Measurements from ENCODE around the gene RAPGEF5.

The RAPGEF5 gene

GRCh38 chr7:22189230-22189629 lies 167.7 kb downstream of the RAPGEF5 start:
- Histone ChIP-seq H3K27ac (ENCODE audit: low read depth, low read length) (no peak overlapping the region), H3K4me1 (ENCODE audit: control insufficient read depth, insufficient read depth, low read length) (peaks cover 34% of the 10 kb centered on the region), H3K9ac (ENCODE audit: low read length) (no peak overlapping the region), H3K9me3 (ENCODE audit: control insufficient read depth, insufficient read depth, low read depth, low read length) (no peaks in the 10 kb centered on the region), H3K4me3 (ENCODE audit: low read depth, low read length) (no peak overlapping the region), H3K36me3 (ENCODE audit: control insufficient read depth, insufficient read depth, low read length) (no peaks in the 10 kb centered on the region), H3K27me3 (ENCODE audit: control insufficient read depth, insufficient read depth, low read length) (peaks cover 14% of the 10 kb centered on the region)

GRCh38 chr7:22187691-22188348 lies 169.1 kb downstream of the RAPGEF5 start:
- H3K9me3 ChIP-seq (ENCODE audit: control insufficient read depth, insufficient read depth, low read depth, low read length), result no peaks in the 10 kb centered on the region
- no peak overlapping the region for H3K27ac ChIP-seq (ENCODE audit: low read depth, low read length)
- H3K36me3 ChIP-seq (ENCODE audit: control insufficient read depth, insufficient read depth, low read length), result no peaks in the 10 kb centered on the region
- peaks cover 31% of the 10 kb centered on the region for H3K4me1 ChIP-seq (ENCODE audit: control insufficient read depth, insufficient read depth, low read length)
- H3K4me3 ChIP-seq (ENCODE audit: low read depth, low read length), result no peak overlapping the region
- H3K9ac ChIP-seq (ENCODE audit: low read length), result no peak overlapping the region
- H3K27me3 ChIP-seq (ENCODE audit: control insufficient read depth, insufficient read depth, low read length), result peaks cover 7% of the 10 kb centered on the region

DNA sequence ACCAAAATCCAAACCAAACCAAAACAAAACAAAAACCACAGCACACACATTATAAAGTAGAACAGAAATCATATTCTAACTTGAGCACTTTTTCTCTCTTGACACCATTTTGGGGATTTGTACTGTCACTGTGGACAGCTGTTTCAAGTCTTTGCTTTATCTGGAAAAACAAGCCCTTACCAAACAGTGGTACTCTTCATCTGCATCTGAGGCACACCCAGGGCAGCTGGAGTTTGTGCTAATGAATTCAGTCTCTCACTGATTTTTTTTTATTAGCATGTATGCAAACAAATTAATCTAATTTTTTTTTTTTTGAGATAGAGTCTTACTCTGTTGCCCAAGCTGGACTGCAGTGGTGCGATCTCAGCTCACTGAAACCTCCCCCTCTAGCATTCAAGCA lies 171.4 kb downstream of the RAPGEF5 start:
- no peaks in the 10 kb centered on the region for H3K9me3 ChIP-seq (ENCODE audit: control insufficient read depth, insufficient read depth, low read depth, low read length)
- H3K9ac ChIP-seq (ENCODE audit: low read length), result no peak overlapping the region

GRCh38 chr7:22184549-22185199 lies 172.3 kb downstream of the RAPGEF5 start:
- H3K36me3 ChIP-seq (ENCODE audit: control insufficient read depth, insufficient read depth, low read length), result peaks cover 6% of the 10 kb centered on the region; the same call in 1 of the 2 replicates
- H3K27ac ChIP-seq (ENCODE audit: low read depth, low read length), result no peak overlapping the region
- H3K9me3 ChIP-seq (ENCODE audit: control insufficient read depth, insufficient read depth, low read depth, low read length), result peaks cover 9% of the 10 kb centered on the region
- H3K27me3 ChIP-seq (ENCODE audit: control insufficient read depth, insufficient read depth, low read length), result no peaks in the 10 kb centered on the region
- H3K4me1 ChIP-seq (ENCODE audit: control insufficient read depth, insufficient read depth, low read length), result peaks cover 27% of the 10 kb centered on the region
- 0 out of 2 replicates have a peak overlapping the region, but pooled peaks have one; percentile 18 for H3K4me3 ChIP-seq (ENCODE audit: low read depth, low read length)
- H3K9ac ChIP-seq (ENCODE audit: low read length), result no peak overlapping the region

More for the DNA sequence above, 171.4 kb downstream of the RAPGEF5 start:
- Histone ChIP-seq H3K4me3 (ENCODE audit: low read depth, low read length) (no peak overlapping the region), H3K27me3 (ENCODE audit: control insufficient read depth, insufficient read depth, low read length) (no peaks in the 10 kb centered on the region), H3K36me3 (ENCODE audit: control insufficient read depth, insufficient read depth, low read length) (0 out of 2 replicates have a peak, but pooled peaks cover 1% of the 10 kb centered on the region), H3K27ac (ENCODE audit: low read depth, low read length) (no peak overlapping the region), H3K4me1 (ENCODE audit: control insufficient read depth, insufficient read depth, low read length) (peaks cover 32% of the 10 kb centered on the region)

GRCh38 chr7:22183522-22184280 lies 173.3 kb downstream of the RAPGEF5 start:
- Histone ChIP-seq H3K9ac (ENCODE audit: low read length) (no peak overlapping the region), H3K36me3 (ENCODE audit: control insufficient read depth, insufficient read depth, low read length) (peaks cover 6% of the 10 kb centered on the region; the same call in 1 of the 2 replicates), H3K27me3 (ENCODE audit: control insufficient read depth, insufficient read depth, low read length) (no peaks in the 10 kb centered on the region), H3K4me3 (ENCODE audit: low read depth, low read length) (no peak overlapping the region), H3K9me3 (ENCODE audit: control insufficient read depth, insufficient read depth, low read depth, low read length) (peaks cover 9% of the 10 kb centered on the region), H3K27ac (ENCODE audit: low read depth, low read length) (no peak overlapping the region), H3K4me1 (ENCODE audit: control insufficient read depth, insufficient read depth, low read length) (peaks cover 30% of the 10 kb centered on the region)

DNA sequence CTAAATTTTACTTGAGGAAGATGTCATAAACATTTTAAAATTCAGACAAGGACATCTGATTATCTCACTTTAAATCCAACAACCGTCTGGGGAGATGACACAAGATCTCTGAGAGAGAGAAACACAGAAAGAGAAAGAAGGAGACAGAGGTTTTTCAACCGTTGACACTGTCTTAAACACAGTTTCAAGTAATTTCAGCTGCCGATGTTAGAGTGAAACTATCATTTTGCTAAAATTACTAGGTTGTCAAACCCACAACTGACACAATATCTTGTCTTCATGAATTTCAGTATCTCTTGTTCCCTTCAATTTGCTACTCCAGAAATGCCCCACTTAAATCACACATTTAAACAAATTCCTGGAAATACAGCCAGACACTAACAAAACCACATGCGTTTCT lies 174.8 kb downstream of the RAPGEF5 start:
- Histone ChIP-seq H3K9ac (ENCODE audit: low read length) (no peak overlapping the region), H3K27ac (ENCODE audit: low read depth, low read length) (0 out of 2 replicates have a peak overlapping the region, but pooled peaks have one; percentile 14), H3K9me3 (ENCODE audit: control insufficient read depth, insufficient read depth, low read depth, low read length) (peaks cover 9% of the 10 kb centered on the region), H3K4me3 (ENCODE audit: low read depth, low read length) (no peak overlapping the region), H3K27me3 (ENCODE audit: control insufficient read depth, insufficient read depth, low read length) (no peaks in the 10 kb centered on the region), H3K4me1 (ENCODE audit: control insufficient read depth, insufficient read depth, low read length) (peaks cover 35% of the 10 kb centered on the region), H3K36me3 (ENCODE audit: control insufficient read depth, insufficient read depth, low read length) (peaks cover 6% of the 10 kb centered on the region; the same call in 1 of the 2 replicates)

- H3K9ac ChIP-seq (ENCODE audit: low read length), result no peak overlapping the region
Measured at GRCh38 chr7:22181663-22182062, 175.3 kb downstream of the RAPGEF5 start.

DNA sequence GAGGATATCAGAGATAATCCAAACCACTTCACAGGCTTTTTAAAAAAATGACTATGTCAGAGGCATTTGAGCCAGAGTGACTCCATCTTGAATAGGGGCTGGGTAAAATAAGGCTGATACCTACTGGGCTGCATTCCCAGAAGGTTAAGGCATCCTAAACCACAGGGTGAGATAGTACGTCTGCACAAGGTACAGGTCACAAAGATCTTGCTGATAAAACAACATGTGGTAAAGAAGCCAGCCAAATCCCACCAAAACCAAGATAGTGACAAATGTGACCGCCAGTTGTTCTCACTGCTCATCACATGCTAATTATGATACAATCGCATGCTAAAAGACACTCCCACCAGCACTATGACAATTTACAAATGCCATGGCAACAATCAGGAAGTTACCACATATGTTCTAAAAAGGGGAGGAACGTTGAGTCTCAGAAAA lies 177.5 kb downstream of the RAPGEF5 start:
- H3K9ac ChIP-seq (ENCODE audit: low read length), result no peak overlapping the region
- peaks cover 9% of the 10 kb centered on the region for H3K9me3 ChIP-seq (ENCODE audit: control insufficient read depth, insufficient read depth, low read depth, low read length)
- no peak overlapping the region for H3K27ac ChIP-seq (ENCODE audit: low read depth, low read length)
- no peak overlapping the region for H3K4me3 ChIP-seq (ENCODE audit: low read depth, low read length)
- no peaks in the 10 kb centered on the region for H3K27me3 ChIP-seq (ENCODE audit: control insufficient read depth, insufficient read depth, low read length)
- peaks cover 6% of the 10 kb centered on the region; the same call in 1 of the 2 replicates for H3K36me3 ChIP-seq (ENCODE audit: control insufficient read depth, insufficient read depth, low read length)
- H3K4me1 ChIP-seq (ENCODE audit: control insufficient read depth, insufficient read depth, low read length), result peaks cover 23% of the 10 kb centered on the region

More at GRCh38 chr7:22181663-22182062, 175.3 kb downstream of the RAPGEF5 start:
- H3K4me1 ChIP-seq (ENCODE audit: control insufficient read depth, insufficient read depth, low read length), result peaks cover 35% of the 10 kb centered on the region
- peaks cover 9% of the 10 kb centered on the region for H3K9me3 ChIP-seq (ENCODE audit: control insufficient read depth, insufficient read depth, low read depth, low read length)
- H3K27ac ChIP-seq (ENCODE audit: low read depth, low read length), result no peak overlapping the region
- H3K4me3 ChIP-seq (ENCODE audit: low read depth, low read length), result no peak overlapping the region
- no peaks in the 10 kb centered on the region for H3K27me3 ChIP-seq (ENCODE audit: control insufficient read depth, insufficient read depth, low read length)
- H3K36me3 ChIP-seq (ENCODE audit: control insufficient read depth, insufficient read depth, low read length), result peaks cover 6% of the 10 kb centered on the region; the same call in 1 of the 2 replicates

GRCh38 chr7:22178735-22179134 lies 178.2 kb downstream of the RAPGEF5 start:
- Histone ChIP-seq H3K9me3 (ENCODE audit: control insufficient read depth, insufficient read depth, low read depth, low read length) (peaks cover 9% of the 10 kb centered on the region), H3K27me3 (ENCODE audit: control insufficient read depth, insufficient read depth, low read length) (no peaks in the 10 kb centered on the region), H3K4me3 (ENCODE audit: low read depth, low read length) (no peak overlapping the region), H3K36me3 (ENCODE audit: control insufficient read depth, insufficient read depth, low read length) (peaks cover 6% of the 10 kb centered on the region; the same call in 1 of the 2 replicates), H3K4me1 (ENCODE audit: control insufficient read depth, insufficient read depth, low read length) (peaks cover 22% of the 10 kb centered on the region), H3K27ac (ENCODE audit: low read depth, low read length) (no peak overlapping the region), H3K9ac (ENCODE audit: low read length) (no peak overlapping the region)

- peaks cover 9% of the 10 kb centered on the region for H3K9me3 ChIP-seq (ENCODE audit: control insufficient read depth, insufficient read depth, low read depth, low read length)
- H3K4me3 ChIP-seq (ENCODE audit: low read depth, low read length), result no peak overlapping the region
- H3K4me1 ChIP-seq (ENCODE audit: control insufficient read depth, insufficient read depth, low read length), result peaks cover 21% of the 10 kb centered on the region
- H3K9ac ChIP-seq (ENCODE audit: low read length), result no peak overlapping the region
- H3K27me3 ChIP-seq (ENCODE audit: control insufficient read depth, insufficient read depth, low read length), result no peaks in the 10 kb centered on the region
- H3K36me3 ChIP-seq (ENCODE audit: control insufficient read depth, insufficient read depth, low read length), result peaks cover 6% of the 10 kb centered on the region; the same call in 1 of the 2 replicates
- H3K27ac ChIP-seq (ENCODE audit: low read depth, low read length), result no peak overlapping the region
Measured at GRCh38 chr7:22176791-22177412, 180.1 kb downstream of the RAPGEF5 start.
